Chondrocyte (in vitro differentiated cells): ENCODE results near the gene MARVELD2. TPM values are rescaled to one million over a fixed set of nuclear protein-coding genes. Genes with fewer than 3 reads are reported as not detected.
"Not testable (repeated sequence)": the region's sequence is repeated elsewhere in the genome, so short reads cannot be mapped to it uniquely, and the experiment has no call there.

Experiments used
- DNase-seq: peaks from one replicate; pipeline ENCODE4 v3.0.0; 2021; ENCODE audit warnings: mixed read lengths, low spot score
- H3K27ac Mint-ChIP-seq: one replicate; pipeline ENCODE4 v1.8.0; 2021; ENCODE audit warnings: mild to moderate bottlenecking, moderate library complexity, mixed read lengths; ENCODE audit not compliant: unreplicated experiment
- H3K27me3 Mint-ChIP-seq: 2 replicates; pipeline ENCODE4 v1.8.0; 2021; ENCODE audit warnings: low read depth, mixed read lengths
- H3K36me3 Mint-ChIP-seq: 2 replicates; pipeline ENCODE4 v1.8.0; 2021; ENCODE audit warnings: low read depth, mixed read lengths
- H3K4me1 Mint-ChIP-seq: 2 replicates; pipeline ENCODE4 v1.8.0; 2021; ENCODE audit warnings: low read depth, mild to moderate bottlenecking, mixed read lengths
- H3K4me3 Mint-ChIP-seq: one replicate; pipeline ENCODE4 v1.8.0; 2021; ENCODE audit warnings: mild to moderate bottlenecking, moderate library complexity, mixed read lengths; ENCODE audit not compliant: unreplicated experiment
- H3K9me3 Mint-ChIP-seq: 2 replicates; pipeline ENCODE4 v1.8.0; 2021; ENCODE audit warnings: low read depth, mixed read lengths
- CTCF ChIP-seq: fragments of 200-600 bp; sonication (generic); IDR thresholded peaks from 2 replicates; pipeline ENCODE4 v1.5.0; 2021; ENCODE audit warnings: antibody characterized with exemption, mild to moderate bottlenecking, moderate library complexity
- long read RNA-seq: library from polyadenylated mRNA; stranded (forward); transcript quantifications from one replicate; pipeline ENCODE4 v2.0.0, GENCODE V29; 2021
- total RNA-seq: library from RNA; stranded (reverse); gene quantifications from 3 replicates; pipeline ENCODE4 v1.2.1, GENCODE V29; 2021

Gene MARVELD2
- 1.2 to 2.2 TPM (median 2.0 TPM) in 3 replicates for total RNA-seq
- long read RNA-seq, partial matches to known transcripts, result 0 of 3 reads
- long read RNA-seq, other reads (novel, unspliced or antisense), result 0 of 3 reads

DNA sequence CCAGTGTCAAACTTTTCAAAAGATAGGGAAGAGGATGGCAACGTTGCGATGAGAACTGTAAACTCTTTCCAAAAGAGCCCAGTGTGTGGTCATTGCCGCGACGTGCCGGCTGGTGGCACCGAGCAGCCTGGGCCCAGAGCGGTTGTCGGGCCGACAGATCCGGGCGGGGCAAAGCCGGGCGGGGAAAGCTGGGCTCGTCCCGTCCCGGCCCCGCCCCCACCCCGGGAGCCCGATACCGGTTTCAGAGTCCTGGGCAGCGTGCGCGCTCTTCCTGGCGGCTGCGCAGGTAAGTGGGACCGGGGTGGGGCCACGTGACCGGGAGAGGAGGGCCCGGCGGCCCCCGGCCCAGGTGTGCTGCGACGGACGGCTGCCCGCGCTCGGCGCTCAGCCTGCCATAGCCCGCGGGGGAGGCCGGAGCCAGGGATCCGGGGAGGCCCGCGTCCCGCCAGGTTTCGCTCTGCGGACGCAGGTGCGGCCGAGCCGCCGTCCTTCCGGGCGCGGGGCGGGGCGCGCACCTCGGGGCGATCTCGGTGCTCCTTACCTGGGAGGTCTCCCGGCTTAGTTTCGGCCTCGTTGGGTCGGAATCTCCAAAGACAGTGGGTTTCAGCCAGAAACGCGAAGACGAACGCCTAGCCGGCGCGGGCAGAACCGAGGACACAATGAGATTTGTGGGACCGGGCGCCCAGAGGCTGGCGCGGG is at the start of gene MARVELD2:
Gene MARVELD2 (plus strand): TSS at position 232 of the 699 bp plus-strand sequence. CDS start 4,270 bp downstream, outside the sequence.
- no peak for DNase-seq

GRCh38 chr5:69367697-69368279 is 47.1 kb upstream of the MARVELD2 start:
- Mint-ChIP-seq H3K27me3 (no peaks in the 10 kb centered on the region), H3K9me3 (no peaks in the 10 kb centered on the region), H3K36me3 (peaks cover 12% of the 10 kb centered on the region), H3K4me1 (peaks cover 36% of the 10 kb centered on the region), H3K4me3 (peak overlapping the region; percentile 83), H3K27ac (peak overlapping the region; percentile 96)
- no peak for DNase-seq
- no peak for TF ChIP-seq CTCF

More for the DNA sequence above, at the start of gene MARVELD2:
- H3K9me3 Mint-ChIP-seq, result no peaks in the 10 kb centered on the region
- peak within 1 kb of the TSS; percentile 60 for H3K4me3 Mint-ChIP-seq
- H3K27me3 Mint-ChIP-seq, result no peaks in the 10 kb centered on the region
- no peak within 1 kb of the TSS for H3K27ac Mint-ChIP-seq
- TF ChIP-seq CTCF, result peak; percentile 58
- peaks cover 22% of the 10 kb centered on the region for H3K36me3 Mint-ChIP-seq
- H3K4me1 Mint-ChIP-seq, result no peaks in the 10 kb centered on the region

DNA sequence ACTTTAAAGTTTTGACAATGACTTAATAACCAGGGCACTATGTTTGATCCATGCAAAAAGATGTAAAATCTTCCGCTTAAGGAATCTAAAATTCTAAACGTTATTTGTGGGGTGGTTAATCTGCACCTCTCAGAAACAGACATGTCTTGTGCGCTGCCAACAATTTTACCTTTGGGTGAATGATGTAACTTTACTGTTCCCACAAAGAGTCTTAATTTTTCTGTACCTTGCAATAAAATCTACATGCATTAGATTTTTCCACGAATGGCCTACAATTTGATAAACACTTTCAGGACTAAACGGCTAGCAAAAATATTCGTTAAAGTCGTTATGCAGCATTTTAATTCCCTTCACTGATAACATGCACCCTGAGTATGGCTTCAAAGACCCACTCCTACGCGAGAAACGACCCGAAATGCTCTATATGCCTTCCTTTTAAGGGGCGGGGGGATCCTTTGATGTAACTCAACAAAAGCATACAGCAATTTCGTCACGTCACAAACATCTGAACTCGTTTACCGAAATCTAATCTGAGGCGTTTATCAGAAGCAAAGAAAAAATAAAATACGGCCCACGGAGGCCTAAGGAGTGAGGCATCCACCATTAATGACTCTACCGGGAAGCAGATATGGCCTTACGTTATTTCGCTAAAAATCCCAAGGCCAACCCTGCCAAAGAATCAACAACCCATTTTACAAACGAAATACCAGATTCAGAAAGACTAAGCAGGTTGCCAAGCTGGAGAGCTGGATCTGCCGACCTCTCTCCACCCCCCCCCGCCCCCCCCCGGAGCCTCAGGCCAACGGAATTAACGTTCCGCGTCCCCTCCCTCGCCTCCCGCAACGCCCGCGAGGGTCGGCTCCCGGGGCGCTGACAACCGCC is 46.2 kb upstream of the MARVELD2 start:
- H3K27me3 Mint-ChIP-seq, result no peaks in the 10 kb centered on the region
- H3K36me3 Mint-ChIP-seq, result peaks cover 12% of the 10 kb centered on the region
- H3K9me3 Mint-ChIP-seq, result no peaks in the 10 kb centered on the region
- DNase-seq, result no peak
- peak overlapping the region; percentile 83 for H3K4me3 Mint-ChIP-seq
- no peak for TF ChIP-seq CTCF
- H3K27ac Mint-ChIP-seq, result peak overlapping the region; percentile 96
- H3K4me1 Mint-ChIP-seq, result peaks cover 38% of the 10 kb centered on the region

DNA sequence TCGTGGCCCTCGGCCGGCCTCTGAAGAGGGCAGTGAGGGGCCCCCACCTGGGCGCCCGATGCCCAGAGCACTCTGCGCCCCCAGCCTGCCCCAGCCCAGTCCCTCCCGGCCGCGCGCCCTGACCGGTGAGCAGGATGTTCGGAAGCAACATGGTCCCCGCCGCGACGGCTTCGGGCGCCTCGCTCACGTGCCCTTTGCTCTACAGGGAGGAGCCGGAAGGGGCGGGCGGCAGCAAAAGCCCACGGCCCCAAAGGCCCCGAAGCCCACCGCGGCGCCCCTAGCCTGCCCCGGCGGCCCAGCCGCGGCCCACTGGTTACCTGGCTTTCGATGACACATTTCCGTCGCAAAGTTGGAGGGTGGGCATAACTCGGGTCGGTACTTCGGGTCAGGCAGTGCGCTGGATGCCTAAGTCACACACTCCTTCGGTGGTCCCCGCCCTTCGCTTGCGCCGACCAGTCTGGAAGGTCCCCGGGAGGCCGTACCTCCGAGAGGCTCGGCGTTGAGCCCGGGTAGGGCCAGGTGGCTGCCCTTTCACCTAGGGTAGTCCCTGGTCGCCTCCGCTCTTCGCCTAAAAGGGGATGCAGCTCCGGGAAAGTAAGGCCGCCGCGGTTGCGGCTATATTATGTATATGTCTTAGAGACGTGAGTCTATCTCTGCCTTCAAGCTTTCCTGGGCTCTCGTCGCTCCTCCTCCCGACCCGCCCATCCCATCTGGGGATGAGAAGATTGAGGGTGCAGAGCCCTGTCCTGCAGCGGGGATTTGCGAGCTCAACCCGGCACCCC is 45.4 kb upstream of the MARVELD2 start, which contains the start of the genes AK6, RAD17 and TAF9:
Gene AK6 (minus strand): TSS at position 181 of the 782 bp plus-strand sequence. CDS start 30 bp downstream, at position 151.
Gene RAD17 (plus strand): TSS at position 479 of the 782 bp plus-strand sequence. CDS start 2,391 bp downstream, outside the sequence.
Gene TAF9 (minus strand): TSS at position 181 of the 782 bp plus-strand sequence. CDS start 3,783 bp downstream, outside the sequence.
- Mint-ChIP-seq H3K9me3 (no peaks in the 10 kb centered on the region), H3K4me3 (peak within 1 kb of the TSS; percentile 83), H3K27me3 (no peaks in the 10 kb centered on the region), H3K36me3 (peaks cover 12% of the 10 kb centered on the region), H3K27ac (peak within 1 kb of the TSS; percentile 99), H3K4me1 (peaks cover 38% of the 10 kb centered on the region)
- peak; percentile 98 for DNase-seq
- peak; percentile 16 for TF ChIP-seq CTCF

DNA sequence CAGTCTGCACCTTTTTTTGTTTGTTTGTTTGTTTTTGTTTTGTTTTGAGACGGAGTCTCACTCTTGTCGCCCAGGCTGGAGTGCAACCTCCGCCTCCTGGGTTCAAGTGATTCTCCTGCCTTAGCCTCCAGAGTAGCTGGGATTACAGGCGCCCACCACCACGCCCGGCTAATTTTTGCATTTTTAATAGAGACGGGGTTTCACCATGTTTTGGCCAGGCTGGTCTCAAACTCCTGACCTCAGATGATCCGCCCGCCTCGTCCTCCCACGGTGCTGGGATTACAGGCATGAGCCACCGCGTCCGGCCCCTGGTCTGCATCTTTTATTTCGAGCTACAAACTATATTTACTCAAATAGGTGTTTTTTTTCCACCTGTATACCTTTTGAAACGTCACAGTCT is 44.6 kb upstream of the MARVELD2 start:
- peaks cover 38% of the 10 kb centered on the region for H3K4me1 Mint-ChIP-seq
- not testable (repeated sequence) for H3K27me3 Mint-ChIP-seq, DNase-seq, H3K9me3 Mint-ChIP-seq, H3K36me3 Mint-ChIP-seq
- peak overlapping the region; percentile 12 for H3K27ac Mint-ChIP-seq
- peak overlapping the region; percentile 83 for H3K4me3 Mint-ChIP-seq
